Measurements from ENCODE around the gene PRKN. TPM values are rescaled to one million over a fixed set of nuclear protein-coding genes. Genes with fewer than 3 reads are reported as not detected.

Gene PRKN
- total RNA-seq, 3 donors from 2014 or later, result 0.05 to 0.13 TPM; not detected in 1

GRCh38 chr6:161788531-161788930 lies 939.0 kb downstream of the PRKN start:
- H3K36me3 Mint-ChIP-seq (ENCODE audit: insufficient read depth), result peaks cover 2% of the 10 kb centered on the region
- no peaks in the 10 kb centered on the region for H3K27me3 Mint-ChIP-seq (ENCODE audit: low read depth)

GRCh38 chr6:161772176-161772575 lies 955.4 kb downstream of the PRKN start:
- Mint-ChIP-seq H3K36me3 (ENCODE audit: insufficient read depth) (no peaks in the 10 kb centered on the region), H3K9me3 (no peaks in the 10 kb centered on the region), H3K27me3 (ENCODE audit: low read depth) (no peaks in the 10 kb centered on the region), H3K4me3 (no peak overlapping the region), H3K4me1 (ENCODE audit: low read depth) (no peaks in the 10 kb centered on the region)
- ATAC-seq (no peak), DNase-seq (no peak)

More at GRCh38 chr6:161788531-161788930, 939.0 kb downstream of the PRKN start:
- Mint-ChIP-seq H3K4me1 (ENCODE audit: low read depth) (no peaks in the 10 kb centered on the region), H3K4me3 (no peak overlapping the region), H3K9me3 (peaks cover 13% of the 10 kb centered on the region)
- ATAC-seq, result no peak
- no peak for DNase-seq

- no peaks in the 10 kb centered on the region for H3K27me3 Mint-ChIP-seq (ENCODE audit: low read depth)
- no peaks in the 10 kb centered on the region for H3K36me3 Mint-ChIP-seq (ENCODE audit: insufficient read depth)
- DNase-seq (no peak), ATAC-seq (no peak)
- no peaks in the 10 kb centered on the region for H3K4me1 Mint-ChIP-seq (ENCODE audit: low read depth)
- no peaks in the 10 kb centered on the region for H3K9me3 Mint-ChIP-seq
- H3K4me3 Mint-ChIP-seq, result no peak overlapping the region
Measured at GRCh38 chr6:161761966-161762365, 965.6 kb downstream of the PRKN start.

GRCh38 chr6:161755080-161755479 lies 972.5 kb downstream of the PRKN start:
- no peaks in the 10 kb centered on the region for H3K9me3 Mint-ChIP-seq
- no peaks in the 10 kb centered on the region for H3K4me1 Mint-ChIP-seq (ENCODE audit: low read depth)
- no peak overlapping the region for H3K4me3 Mint-ChIP-seq
- no peaks in the 10 kb centered on the region for H3K27me3 Mint-ChIP-seq (ENCODE audit: low read depth)
- ATAC-seq (no peak), DNase-seq (no peak)
- no peaks in the 10 kb centered on the region for H3K36me3 Mint-ChIP-seq (ENCODE audit: insufficient read depth)

- Mint-ChIP-seq H3K4me1 (ENCODE audit: low read depth) (no peaks in the 10 kb centered on the region), H3K36me3 (ENCODE audit: insufficient read depth) (no peaks in the 10 kb centered on the region), H3K27me3 (ENCODE audit: low read depth) (no peaks in the 10 kb centered on the region), H3K9me3 (no peaks in the 10 kb centered on the region), H3K4me3 (no peak overlapping the region)
- DNase-seq (no peak), ATAC-seq (no peak)
Measured at GRCh38 chr6:161750686-161751085, 976.9 kb downstream of the PRKN start.

- H3K36me3 Mint-ChIP-seq (ENCODE audit: insufficient read depth), result no peaks in the 10 kb centered on the region
- DNase-seq, result no peak
- H3K9me3 Mint-ChIP-seq, result no peaks in the 10 kb centered on the region
- ATAC-seq, result no peak
- no peak overlapping the region for H3K4me3 Mint-ChIP-seq
- H3K4me1 Mint-ChIP-seq (ENCODE audit: low read depth), result no peaks in the 10 kb centered on the region
- H3K27me3 Mint-ChIP-seq (ENCODE audit: low read depth), result no peaks in the 10 kb centered on the region
Measured at GRCh38 chr6:161749576-161749975, 978.0 kb downstream of the PRKN start.

- Mint-ChIP-seq H3K9me3 (no peaks in the 10 kb centered on the region), H3K36me3 (ENCODE audit: insufficient read depth) (no peaks in the 10 kb centered on the region), H3K4me3 (no peak overlapping the region), H3K4me1 (ENCODE audit: low read depth) (no peaks in the 10 kb centered on the region), H3K27me3 (ENCODE audit: low read depth) (no peaks in the 10 kb centered on the region)
- DNase-seq (no peak), ATAC-seq (no peak)
Measured at GRCh38 chr6:161748535-161749416, 978.8 kb downstream of the PRKN start.

- H3K4me3 Mint-ChIP-seq, result no peak overlapping the region
- ATAC-seq (no peak), DNase-seq (no peak)
- no peaks in the 10 kb centered on the region for H3K9me3 Mint-ChIP-seq
- no peaks in the 10 kb centered on the region for H3K4me1 Mint-ChIP-seq (ENCODE audit: low read depth)
- no peaks in the 10 kb centered on the region for H3K36me3 Mint-ChIP-seq (ENCODE audit: insufficient read depth)
- no peaks in the 10 kb centered on the region for H3K27me3 Mint-ChIP-seq (ENCODE audit: low read depth)
Measured at GRCh38 chr6:161747506-161747905, 980.1 kb downstream of the PRKN start.

- no peaks in the 10 kb centered on the region for H3K9me3 Mint-ChIP-seq
- no peaks in the 10 kb centered on the region for H3K27me3 Mint-ChIP-seq (ENCODE audit: low read depth)
- no peak for DNase-seq
- no peak overlapping the region for H3K4me3 Mint-ChIP-seq
- no peak for ATAC-seq
- no peaks in the 10 kb centered on the region for H3K36me3 Mint-ChIP-seq (ENCODE audit: insufficient read depth)
- no peaks in the 10 kb centered on the region for H3K4me1 Mint-ChIP-seq (ENCODE audit: low read depth)
Measured at GRCh38 chr6:161745594-161746141, 981.9 kb downstream of the PRKN start.

GRCh38 chr6:161745128-161745527 lies 982.4 kb downstream of the PRKN start:
- H3K4me3 Mint-ChIP-seq, result no peak overlapping the region
- no peaks in the 10 kb centered on the region for H3K4me1 Mint-ChIP-seq (ENCODE audit: low read depth)
- no peak for ATAC-seq

GRCh38 chr6:161744211-161745067 lies 983.1 kb downstream of the PRKN start:
- Mint-ChIP-seq H3K4me3 (no peak overlapping the region), H3K36me3 (ENCODE audit: insufficient read depth) (no peaks in the 10 kb centered on the region), H3K4me1 (ENCODE audit: low read depth) (no peaks in the 10 kb centered on the region), H3K27me3 (ENCODE audit: low read depth) (no peaks in the 10 kb centered on the region), H3K9me3 (no peaks in the 10 kb centered on the region)
- DNase-seq (no peak), ATAC-seq (no peak)

More at GRCh38 chr6:161745128-161745527, 982.4 kb downstream of the PRKN start:
- no peaks in the 10 kb centered on the region for H3K36me3 Mint-ChIP-seq (ENCODE audit: insufficient read depth)
- H3K27me3 Mint-ChIP-seq (ENCODE audit: low read depth), result no peaks in the 10 kb centered on the region
- no peaks in the 10 kb centered on the region for H3K9me3 Mint-ChIP-seq
- no peak for DNase-seq

GRCh38 chr6:161743509-161744178 lies 983.9 kb downstream of the PRKN start:
- no peaks in the 10 kb centered on the region for H3K9me3 Mint-ChIP-seq

GRCh38 chr6:161740486-161740885 lies 987.1 kb downstream of the PRKN start:
- Mint-ChIP-seq H3K36me3 (ENCODE audit: insufficient read depth) (no peaks in the 10 kb centered on the region), H3K27me3 (ENCODE audit: low read depth) (no peaks in the 10 kb centered on the region), H3K4me1 (ENCODE audit: low read depth) (no peaks in the 10 kb centered on the region), H3K4me3 (no peak overlapping the region), H3K9me3 (no peaks in the 10 kb centered on the region)
- DNase-seq (no peak), ATAC-seq (no peak)

More at GRCh38 chr6:161743509-161744178, 983.9 kb downstream of the PRKN start:
- Mint-ChIP-seq H3K27me3 (ENCODE audit: low read depth) (no peaks in the 10 kb centered on the region), H3K36me3 (ENCODE audit: insufficient read depth) (no peaks in the 10 kb centered on the region), H3K4me3 (no peak overlapping the region), H3K4me1 (ENCODE audit: low read depth) (no peaks in the 10 kb centered on the region)
- no peak for DNase-seq
- no peak for ATAC-seq

- Mint-ChIP-seq H3K27me3 (ENCODE audit: low read depth) (no peaks in the 10 kb centered on the region), H3K4me3 (no peak overlapping the region), H3K4me1 (ENCODE audit: low read depth) (no peaks in the 10 kb centered on the region), H3K9me3 (no peaks in the 10 kb centered on the region), H3K36me3 (ENCODE audit: insufficient read depth) (no peaks in the 10 kb centered on the region)
- ATAC-seq (no peak), DNase-seq (no peak)
Measured at GRCh38 chr6:161736781-161737292, 990.7 kb downstream of the PRKN start.

Measured in activated T-cell treated with anti-CD3 and anti-CD28 coated beads, Interleukin-2, amount 50 U/mL, for 4 hours (primary cell).